Measurements from ENCODE around the gene CAMK1G.

CAMK1G gene

GRCh38 chr1:209587789-209588188 lies 4.3 kb downstream of the CAMK1G start:
- H3K27me3 ChIP-seq (ENCODE audit: insufficient read depth, poor library complexity, severe bottlenecking) = peaks cover 28% of the 10 kb centered on the region
- H3K4me3 ChIP-seq (replicated peaks; ENCODE audit: insufficient read depth, low read length) = no peak overlapping the region
- no peak overlapping the region for H3K27ac ChIP-seq (replicated peaks)
- no peak for DNase-seq (ENCODE audit: low read depth in 1 of 2, low spot score in 1 of 2)
- no peak for TF ChIP-seq SPI1 (IDR thresholded peaks at IDR 0.05; ENCODE audit: borderline replicate concordance, low read depth)
- TF ChIP-seq POLR2AphosphoS5 (IDR thresholded peaks at IDR 0.05; ENCODE audit: low read depth) = no peak
- no peak for TF ChIP-seq CTCF (IDR thresholded peaks at IDR 0.05; ENCODE audit: insufficient read depth, low read length)
- no peak for TF ChIP-seq REST (IDR thresholded peaks at IDR 0.05; ENCODE audit: insufficient replicate concordance, low read depth)
- no peak for TF ChIP-seq GABPA (IDR thresholded peaks at IDR 0.05; ENCODE audit: low read depth)

GRCh38 chr1:209589440-209589839 lies 5.9 kb downstream of the CAMK1G start:
- peaks cover 19% of the 10 kb centered on the region for H3K27me3 ChIP-seq (ENCODE audit: insufficient read depth, poor library complexity, severe bottlenecking)
- TF ChIP-seq GABPA (IDR thresholded peaks at IDR 0.05; ENCODE audit: low read depth) (no peak), REST (IDR thresholded peaks at IDR 0.05; ENCODE audit: insufficient replicate concordance, low read depth) (no peak), CTCF (IDR thresholded peaks at IDR 0.05; ENCODE audit: insufficient read depth, low read length) (no peak), POLR2AphosphoS5 (IDR thresholded peaks at IDR 0.05; ENCODE audit: low read depth) (no peak)
- H3K27ac ChIP-seq (replicated peaks) = no peak overlapping the region
- H3K4me3 ChIP-seq (replicated peaks; ENCODE audit: insufficient read depth, low read length) = no peak overlapping the region
- no peak for DNase-seq (ENCODE audit: low read depth in 1 of 2, low spot score in 1 of 2)

GRCh38 chr1:209589863-209590262 lies 6.3 kb downstream of the CAMK1G start:
- TF ChIP-seq POLR2AphosphoS5 (IDR thresholded peaks at IDR 0.05; ENCODE audit: low read depth) (no peak), SPI1 (IDR thresholded peaks at IDR 0.05; ENCODE audit: borderline replicate concordance, low read depth) (no peak), GABPA (IDR thresholded peaks at IDR 0.05; ENCODE audit: low read depth) (no peak), REST (IDR thresholded peaks at IDR 0.05; ENCODE audit: insufficient replicate concordance, low read depth) (no peak), CTCF (IDR thresholded peaks at IDR 0.05; ENCODE audit: insufficient read depth, low read length) (no peak)
- Histone ChIP-seq H3K4me3 (replicated peaks; ENCODE audit: insufficient read depth, low read length) (no peak overlapping the region), H3K27ac (replicated peaks) (no peak overlapping the region), H3K27me3 (ENCODE audit: insufficient read depth, poor library complexity, severe bottlenecking) (peaks cover 15% of the 10 kb centered on the region)
- no peak for DNase-seq (ENCODE audit: low read depth in 1 of 2, low spot score in 1 of 2)

Measured in HL-60 (cell line).